Fibroblast of villous mesenchyme (primary cell): ENCODE results near the gene PARN. TPM values are rescaled to one million over a fixed set of nuclear protein-coding genes. Genes with fewer than 3 reads are reported as not detected.

Source experiments
- DNase-seq: peaks from one replicate; pipeline ENCODE4 v3.0.0-alpha.2; 2010; ENCODE audit warnings: low read depth
- H3K4me3 ChIP-seq: 2 replicates; pipeline ENCODE4 v1.5.1; 2011; ENCODE audit warnings: low read depth, mild to moderate bottlenecking, low read length
- CTCF ChIP-seq: IDR thresholded peaks from 2 replicates; pipeline ENCODE4 v1.5.1; 2012; ENCODE audit warnings: low read depth, mild to moderate bottlenecking, low read length; ENCODE audit not compliant: insufficient read depth
- total RNA-seq: library from RNA; depleted of rRNA; stranded (reverse); fragments of >200 nt; gene quantifications from 2 replicates; pipeline ENCODE4 v1.2.3, GENCODE V29; 2012

Gene PARN
- total RNA-seq, 1 donor, result 35.4 TPM

- peak; percentile 83 for DNase-seq
- no peak for TF ChIP-seq CTCF
Measured at GRCh38 chr16:14510939-14511799, 118.9 kb downstream of the PARN start.

GRCh38 chr16:14510581-14510938, 119.5 kb downstream of the PARN start:
- no peak overlapping the region for H3K4me3 ChIP-seq
- no peak for DNase-seq
- no peak for TF ChIP-seq CTCF

More at GRCh38 chr16:14510939-14511799, 118.9 kb downstream of the PARN start:
- no peak overlapping the region for H3K4me3 ChIP-seq

GRCh38 chr16:14509675-14510132, 120.4 kb downstream of the PARN start:
- H3K4me3 ChIP-seq, result no peak overlapping the region
- no peak for TF ChIP-seq CTCF
- peak; percentile 66 for DNase-seq

- peak; percentile 68 for DNase-seq
- no peak overlapping the region for H3K4me3 ChIP-seq
- TF ChIP-seq CTCF, result no peak
Measured at GRCh38 chr16:14509055-14509454, 121.0 kb downstream of the PARN start.

- H3K4me3 ChIP-seq, result no peak overlapping the region
- TF ChIP-seq CTCF, result no peak
- peak; percentile 47 for DNase-seq
Measured at GRCh38 chr16:14505846-14506245, 124.2 kb downstream of the PARN start.

GRCh38 chr16:14502932-14503741, 126.9 kb downstream of the PARN start:
- peak; percentile 46 for DNase-seq
- no peak for TF ChIP-seq CTCF
- H3K4me3 ChIP-seq, result no peak overlapping the region
